Measurements from ENCODE around the gene SOX15.

Gene SOX15

DNA sequence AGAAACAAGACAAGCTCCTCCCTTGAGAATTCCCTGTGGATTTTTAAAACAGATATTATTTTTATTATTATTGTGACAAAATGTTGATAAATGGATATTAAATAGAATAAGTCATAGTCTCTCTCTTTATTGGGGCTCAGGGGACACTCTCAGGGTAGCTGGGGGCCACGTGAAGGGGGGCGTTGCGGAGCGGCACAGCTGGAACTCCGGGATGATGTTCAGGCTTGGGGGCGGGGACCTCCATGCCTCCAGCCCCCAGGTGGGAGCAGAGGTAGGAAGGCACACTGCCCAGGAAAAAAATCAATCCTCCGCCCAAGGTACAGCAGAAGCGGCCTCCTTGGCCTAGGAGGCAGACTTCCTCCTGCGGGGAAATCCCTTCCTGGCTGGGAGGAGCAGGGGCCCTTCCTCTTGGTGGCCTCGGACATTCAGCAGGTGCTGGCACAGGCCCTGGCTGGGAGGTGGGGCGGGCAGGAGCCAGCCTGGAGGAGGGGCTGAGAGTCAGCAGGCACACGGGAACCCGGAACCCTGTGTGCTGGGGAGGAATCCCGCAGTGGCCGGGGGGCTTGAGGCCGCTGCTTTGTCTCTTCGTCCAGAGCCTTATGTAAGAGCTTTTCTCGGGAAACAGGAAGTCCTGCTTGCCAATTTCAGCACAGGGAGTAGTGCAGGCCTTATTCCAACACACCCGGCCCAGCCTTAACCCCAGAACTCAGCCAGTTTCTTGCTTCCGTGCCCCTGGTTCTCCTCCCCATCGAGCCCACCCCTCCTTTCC, 31.9 kb downstream of the SOX15 start:
- DNase-seq (ENCODE audit: low spot score), result peak; percentile 70

DNA sequence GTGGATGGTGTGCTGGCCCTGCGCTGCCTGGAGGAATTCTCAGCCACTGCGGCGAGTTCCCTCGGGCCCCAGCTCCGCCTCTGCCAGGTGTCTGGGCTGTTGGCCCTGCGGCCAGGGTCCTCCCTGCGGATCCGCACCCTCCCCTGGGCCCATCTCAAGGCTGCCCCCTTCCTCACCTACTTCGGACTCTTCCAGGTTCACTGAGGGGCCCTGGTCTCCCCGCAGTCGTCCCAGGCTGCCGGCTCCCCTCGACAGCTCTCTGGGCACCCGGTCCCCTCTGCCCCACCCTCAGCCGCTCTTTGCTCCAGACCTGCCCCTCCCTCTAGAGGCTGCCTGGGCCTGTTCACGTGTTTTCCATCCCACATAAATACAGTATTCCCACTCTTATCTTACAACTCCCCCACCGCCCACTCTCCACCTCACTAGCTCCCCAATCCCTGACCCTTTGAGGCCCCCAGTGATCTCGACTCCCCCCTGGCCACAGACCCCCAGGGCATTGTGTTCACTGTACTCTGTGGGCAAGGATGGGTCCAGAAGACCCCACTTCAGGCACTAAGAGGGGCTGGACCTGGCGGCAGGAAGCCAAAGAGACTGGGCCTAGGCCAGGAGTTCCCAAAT, 32.6 kb downstream of the SOX15 start:
- no peak for DNase-seq (ENCODE audit: low spot score)

DNA sequence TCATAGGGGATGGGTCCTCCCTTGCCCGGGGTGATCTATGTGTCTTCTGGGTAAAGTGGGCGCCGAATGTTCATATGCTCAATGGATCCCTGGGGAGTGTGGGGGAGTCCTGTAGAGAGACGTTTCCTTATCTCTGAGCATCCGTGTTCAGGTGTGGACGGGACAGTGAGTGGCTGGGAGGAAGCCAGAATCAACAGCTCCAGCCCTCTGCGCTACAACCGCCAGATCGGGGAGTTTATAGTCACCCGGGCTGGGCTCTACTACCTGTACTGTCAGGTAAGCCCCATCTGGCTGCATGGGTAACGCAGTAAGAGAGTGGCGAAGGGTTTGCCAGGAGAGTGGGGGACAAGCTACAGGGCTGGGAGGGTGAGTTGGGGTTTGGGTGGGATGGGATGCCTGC, 33.3 kb downstream of the SOX15 start:
- no peak for DNase-seq (ENCODE audit: low spot score)

DNA sequence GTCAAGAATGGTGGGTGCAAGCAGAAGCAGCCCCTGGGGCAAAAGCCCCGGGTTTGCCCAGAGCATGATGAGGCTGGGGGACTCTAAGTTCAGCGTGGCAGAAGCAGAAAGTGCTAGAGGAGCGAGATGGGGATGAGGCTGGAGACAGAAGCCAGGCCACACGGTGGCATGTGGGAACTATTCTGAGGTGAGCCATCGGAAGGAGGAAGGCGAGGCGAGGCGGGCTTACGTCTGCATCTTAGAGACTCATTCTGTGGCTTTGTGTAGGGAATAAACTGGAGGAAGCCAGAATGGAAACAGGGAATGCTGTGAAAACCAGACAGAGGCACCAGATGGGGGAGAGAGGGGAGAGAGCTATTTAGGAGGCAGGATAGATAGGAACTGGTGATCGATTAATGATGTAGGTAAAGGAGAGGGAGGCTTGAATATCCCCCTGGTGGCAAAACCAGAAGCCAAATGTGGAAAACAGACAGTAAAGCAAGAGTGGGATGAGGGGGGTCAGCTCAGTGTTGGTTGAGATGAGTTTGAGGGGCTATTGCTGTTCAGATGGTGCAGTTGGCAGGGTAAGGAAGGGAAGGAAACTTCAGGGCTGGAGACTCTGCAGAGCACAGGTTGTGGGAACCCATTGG, 34.5 kb downstream of the SOX15 start:
- no peak for DNase-seq (ENCODE audit: low spot score)

DNA sequence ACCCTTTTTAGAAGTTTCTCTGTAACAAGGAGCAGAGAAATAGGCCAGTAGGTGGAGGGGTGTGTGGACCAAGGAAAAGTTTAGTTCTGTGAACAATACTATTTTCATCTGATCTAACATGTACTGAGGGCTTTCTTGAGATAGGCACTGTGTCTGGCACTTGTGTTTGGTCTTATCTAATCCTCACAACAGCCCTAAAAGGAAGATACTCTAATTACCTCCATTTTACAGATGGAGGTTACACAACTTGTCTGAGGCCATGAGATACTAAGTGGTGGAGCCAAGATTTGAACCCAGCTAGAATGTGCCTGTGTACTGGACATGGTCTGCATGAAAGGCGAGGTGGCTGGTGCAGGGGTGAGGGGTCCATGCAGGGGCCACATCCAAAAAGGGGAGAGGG, 36.5 kb downstream of the SOX15 start:
- no peak for DNase-seq (ENCODE audit: low spot score)

DNA sequence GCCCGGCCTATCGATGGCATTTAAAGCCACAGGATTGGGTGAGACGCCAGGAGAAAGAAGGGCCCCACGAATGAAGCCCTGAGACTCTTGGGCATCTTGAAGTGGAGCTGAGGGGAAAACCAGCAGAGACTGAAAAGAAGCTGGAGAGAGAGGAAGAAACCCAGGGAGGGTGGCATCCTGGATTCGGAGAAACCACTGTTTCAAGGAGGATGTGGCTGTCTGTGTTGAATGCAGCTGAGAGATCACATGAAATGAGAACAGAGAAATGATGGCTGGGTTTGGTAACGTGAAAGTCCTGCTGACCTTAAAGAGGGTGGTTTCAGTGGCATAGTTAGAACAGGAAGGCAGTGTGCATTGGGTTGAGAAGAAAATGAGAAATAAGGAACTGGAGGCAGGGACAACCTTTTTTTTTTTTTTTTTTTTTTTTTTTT, 37.3 kb downstream of the SOX15 start:
- no peak for DNase-seq (ENCODE audit: low spot score)

DNA sequence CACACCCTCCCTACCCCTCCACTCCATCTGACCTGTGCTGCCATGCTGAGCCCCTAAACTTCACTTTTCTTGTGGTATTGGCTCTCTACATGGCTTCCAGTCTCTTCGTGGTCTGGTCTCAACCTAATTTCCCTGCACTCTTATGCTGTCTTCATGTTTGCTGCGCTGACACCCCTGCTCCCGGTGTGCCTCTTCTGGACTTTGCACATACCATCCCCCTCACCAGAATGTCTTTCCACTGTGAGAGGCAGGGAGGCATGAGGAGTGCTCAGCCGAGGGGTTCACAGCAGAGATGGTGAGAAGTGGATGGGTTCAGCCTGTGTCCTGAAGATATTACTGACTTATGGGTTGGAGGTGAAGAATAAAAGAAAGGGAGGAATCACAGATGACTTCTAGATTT, 38.5 kb downstream of the SOX15 start:
- no peak for DNase-seq (ENCODE audit: low spot score)

DNA sequence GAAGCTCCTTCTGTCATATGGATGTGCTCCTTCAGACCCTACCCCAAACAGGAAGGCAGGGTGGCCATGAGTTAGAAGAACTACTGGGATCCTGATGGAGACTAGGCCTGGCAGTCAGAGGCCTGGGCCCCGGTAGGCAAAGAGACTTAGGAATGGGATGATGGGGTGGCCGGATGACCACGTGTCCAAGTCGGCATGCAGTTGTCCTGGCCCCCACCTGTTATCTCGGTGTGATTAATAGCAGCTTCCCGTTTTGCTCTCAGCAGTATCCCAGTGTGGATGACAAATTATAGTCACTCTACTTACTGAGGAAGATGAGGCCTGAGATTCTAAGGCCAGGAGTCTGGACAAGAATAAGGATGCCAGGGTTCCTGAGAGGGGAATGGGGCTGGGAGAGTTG, 39.5 kb downstream of the SOX15 start:
- no peak for DNase-seq (ENCODE audit: low spot score)

DNA sequence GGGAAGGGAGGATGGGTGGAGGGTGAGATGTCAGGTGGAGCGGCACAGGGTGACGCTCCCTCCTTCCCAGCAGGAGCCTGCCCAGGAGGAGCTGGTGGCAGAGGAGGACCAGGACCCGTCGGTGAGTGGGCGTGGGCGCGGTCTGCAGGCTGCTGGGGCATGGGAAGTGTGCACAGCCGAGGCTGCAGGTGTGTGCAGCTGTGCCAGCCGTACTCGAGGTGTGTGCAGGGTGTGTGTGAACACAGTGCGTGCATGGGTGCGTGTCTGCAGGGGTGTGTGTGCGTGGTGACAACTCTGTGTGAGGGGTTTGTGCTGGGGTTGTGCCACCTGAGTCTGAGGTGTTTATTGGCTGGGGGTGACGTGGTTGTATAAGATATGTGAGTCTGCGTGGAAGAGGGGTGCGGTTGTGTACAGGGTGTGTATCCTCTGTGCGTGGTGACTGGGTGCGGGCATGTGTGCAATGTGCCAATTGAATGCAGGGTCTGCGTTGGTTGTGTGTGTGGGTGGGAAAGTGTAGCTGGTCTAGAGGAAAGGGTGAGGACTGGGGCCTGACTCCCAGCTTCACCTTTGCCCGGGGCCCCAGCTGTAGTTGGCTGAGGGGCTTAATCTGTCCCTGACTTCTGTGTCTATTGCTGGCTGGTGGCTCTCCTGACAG, 40.4 kb downstream of the SOX15 start:
- DNase-seq (ENCODE audit: low spot score), result no peak

DNA sequence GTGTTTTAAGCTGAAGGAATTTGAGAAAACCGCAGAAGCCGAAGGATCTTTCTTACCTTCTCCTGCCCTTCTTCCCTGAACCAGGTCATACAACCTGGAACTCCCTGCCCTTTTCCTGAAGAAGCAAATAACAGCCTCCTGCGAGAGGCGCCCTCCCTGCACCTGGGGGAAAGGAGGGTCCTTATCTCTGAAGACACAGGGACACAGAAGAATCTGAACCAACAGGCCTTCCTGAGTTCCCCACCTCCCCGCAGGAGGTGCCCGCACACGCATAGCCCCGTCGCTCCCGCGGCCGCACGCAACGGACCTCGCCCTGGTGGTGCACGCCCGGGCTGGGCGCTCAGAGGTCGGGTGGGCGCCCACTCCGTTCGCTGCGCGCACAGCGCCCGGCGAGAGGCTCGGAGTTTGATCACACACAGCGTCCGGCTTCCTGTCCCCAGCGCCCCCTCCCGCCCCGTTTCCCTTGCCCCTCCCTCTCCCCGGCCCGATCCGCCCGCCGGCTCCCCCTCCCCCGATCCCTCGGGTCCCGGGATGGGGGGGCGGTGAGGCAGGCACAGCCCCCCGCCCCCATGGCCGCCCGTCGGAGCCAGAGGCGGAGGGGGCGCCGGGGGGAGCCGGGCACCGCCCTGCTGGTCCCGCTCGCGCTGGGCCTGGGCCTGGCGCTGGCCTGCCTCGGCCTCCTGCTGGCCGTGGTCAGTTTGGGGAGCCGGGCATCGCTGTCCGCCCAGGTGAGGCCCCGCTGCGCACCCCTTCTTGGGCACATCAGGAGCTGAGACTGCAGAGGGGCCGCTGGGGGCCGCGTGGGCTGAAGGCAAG, 41.1 kb downstream of the SOX15 start, which contains the start of gene TNFSF12:
Gene TNFSF12, plus strand, starts transcription at position 474 of the 816 bp plus-strand sequence. Its CDS starts 96 bp downstream, at position 570.
- peak; percentile 86 for DNase-seq (ENCODE audit: low spot score)

DNA sequence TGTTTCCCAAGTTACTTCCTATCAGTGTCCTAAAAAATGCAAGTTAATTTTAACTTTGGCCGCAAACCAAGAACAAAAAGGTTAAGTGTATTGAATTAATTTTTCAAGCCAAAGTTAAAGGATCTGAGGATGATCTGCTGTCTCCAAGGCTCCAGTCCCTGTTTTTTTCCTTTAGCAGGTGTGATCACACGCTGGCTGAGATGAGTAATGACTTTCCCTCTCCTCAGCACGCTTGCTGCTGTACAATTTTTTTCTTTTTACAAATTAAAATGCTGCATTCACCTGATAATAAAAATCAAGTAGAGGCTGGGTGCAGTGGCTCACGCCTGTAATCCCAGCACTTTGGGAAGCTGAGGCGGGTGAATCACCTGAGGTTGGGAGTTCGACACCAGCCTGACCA, 45.0 kb downstream of the SOX15 start:
- DNase-seq (ENCODE audit: low spot score), result no peak

DNA sequence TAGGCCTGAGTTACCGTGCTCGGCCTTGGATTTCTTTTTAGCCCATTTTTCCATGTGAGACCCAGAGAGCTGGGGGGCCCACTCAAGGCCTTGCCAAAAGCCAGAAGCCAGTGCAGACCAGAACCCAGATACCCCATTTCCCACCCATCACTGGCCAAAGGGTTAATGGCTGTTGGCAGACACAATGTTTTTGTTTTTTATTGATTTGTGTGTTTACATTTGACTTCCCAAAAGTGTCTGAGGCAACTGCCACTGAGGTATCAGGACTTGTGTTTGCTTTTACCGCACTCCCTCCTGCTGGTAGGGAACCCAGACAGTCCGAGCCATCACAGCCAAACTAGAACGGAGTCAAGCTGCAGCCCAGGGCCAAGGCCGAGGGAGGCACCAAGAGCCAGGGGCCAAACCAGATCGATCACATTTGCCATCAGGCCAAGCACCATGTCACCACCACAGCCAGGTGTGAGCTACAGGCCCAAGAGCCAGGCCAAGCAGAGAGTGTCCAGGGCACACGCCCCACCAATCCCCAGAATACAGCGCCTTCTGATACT, 48.7 kb downstream of the SOX15 start:
- DNase-seq (ENCODE audit: low spot score), result no peak

DNA sequence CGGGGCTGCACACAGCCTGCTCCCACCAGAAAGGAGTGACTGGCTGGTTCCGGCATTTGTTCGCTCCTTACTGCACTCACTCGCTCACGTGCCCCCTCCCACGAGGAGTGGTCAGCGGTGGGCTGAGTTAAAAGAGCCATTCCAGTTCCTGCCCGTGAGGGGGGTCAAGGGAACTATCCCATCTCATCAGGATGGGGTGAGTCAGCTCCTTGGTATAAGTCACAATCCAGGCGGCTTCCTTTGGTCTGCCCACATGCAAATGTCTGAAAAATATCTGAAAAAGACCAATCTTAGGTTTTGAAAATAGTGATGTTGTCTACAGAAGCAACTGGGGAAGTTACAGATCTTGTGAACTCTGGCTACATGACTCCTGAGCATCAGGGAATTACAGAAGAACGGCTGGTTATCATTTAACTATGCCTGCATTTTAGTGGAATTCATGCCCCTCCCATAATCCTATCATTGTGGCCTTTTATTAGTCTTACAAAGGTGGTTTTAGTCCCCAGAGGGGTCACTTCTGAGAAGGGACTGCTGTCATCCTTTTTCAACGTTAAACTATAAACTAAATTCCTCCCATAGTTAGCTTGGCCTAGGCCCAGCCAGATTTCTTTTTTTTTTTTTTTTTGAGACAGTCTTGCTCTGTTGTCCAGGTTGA, 50.9 kb downstream of the SOX15 start:
- DNase-seq (ENCODE audit: low spot score), result no peak
